ENCODE results near the gene TNP1.

Gene TNP1

GRCh38 chr2:216882876-216883275 lies 23.0 kb upstream of the TNP1 start:
- Mint-ChIP-seq H3K27me3 (peaks cover 16% of the 10 kb centered on the region), H3K9me3 (no peaks in the 10 kb centered on the region), H3K27ac (no peak overlapping the region), H3K4me1 (no peaks in the 10 kb centered on the region), H3K4me3 (no peak overlapping the region), H3K36me3 (no peaks in the 10 kb centered on the region)
- ATAC-seq, result no peak

GRCh38 chr2:216881411-216881810 lies 21.5 kb upstream of the TNP1 start:
- no peaks in the 10 kb centered on the region for H3K36me3 Mint-ChIP-seq
- no peak overlapping the region for H3K27ac Mint-ChIP-seq
- H3K4me3 Mint-ChIP-seq, result no peak overlapping the region

GRCh38 chr2:216880509-216881184 lies 20.8 kb upstream of the TNP1 start:
- H3K27ac Mint-ChIP-seq, result no peak overlapping the region
- H3K36me3 Mint-ChIP-seq, result no peaks in the 10 kb centered on the region
- H3K4me3 Mint-ChIP-seq, result no peak overlapping the region
- H3K27me3 Mint-ChIP-seq, result peaks cover 16% of the 10 kb centered on the region
- ATAC-seq, result no peak
- no peaks in the 10 kb centered on the region for H3K4me1 Mint-ChIP-seq
- no peaks in the 10 kb centered on the region for H3K9me3 Mint-ChIP-seq

More at GRCh38 chr2:216881411-216881810, 21.5 kb upstream of the TNP1 start:
- Mint-ChIP-seq H3K27me3 (peaks cover 16% of the 10 kb centered on the region), H3K4me1 (no peaks in the 10 kb centered on the region), H3K9me3 (no peaks in the 10 kb centered on the region)
- no peak for ATAC-seq

- H3K36me3 Mint-ChIP-seq, result no peaks in the 10 kb centered on the region
- ATAC-seq, result no peak
- no peaks in the 10 kb centered on the region for H3K4me1 Mint-ChIP-seq
- H3K27me3 Mint-ChIP-seq, result peaks cover 22% of the 10 kb centered on the region
- no peaks in the 10 kb centered on the region for H3K9me3 Mint-ChIP-seq
- no peak overlapping the region for H3K27ac Mint-ChIP-seq
- no peak overlapping the region for H3K4me3 Mint-ChIP-seq
Measured at GRCh38 chr2:216879727-216880508, 20.1 kb upstream of the TNP1 start.

- Mint-ChIP-seq H3K36me3 (no peaks in the 10 kb centered on the region), H3K9me3 (no peaks in the 10 kb centered on the region), H3K4me3 (no peak overlapping the region), H3K4me1 (no peaks in the 10 kb centered on the region), H3K27me3 (peaks cover 23% of the 10 kb centered on the region), H3K27ac (no peak overlapping the region)
- ATAC-seq, result no peak
Measured at GRCh38 chr2:216878072-216878471, 18.2 kb upstream of the TNP1 start.

GRCh38 chr2:216877085-216877484 lies 17.2 kb upstream of the TNP1 start:
- Mint-ChIP-seq H3K36me3 (no peaks in the 10 kb centered on the region), H3K4me1 (no peaks in the 10 kb centered on the region), H3K9me3 (no peaks in the 10 kb centered on the region), H3K4me3 (no peak overlapping the region), H3K27ac (no peak overlapping the region), H3K27me3 (peaks cover 23% of the 10 kb centered on the region)
- ATAC-seq, result no peak

GRCh38 chr2:216875862-216876261 lies 16.0 kb upstream of the TNP1 start:
- no peak for ATAC-seq
- no peaks in the 10 kb centered on the region for H3K36me3 Mint-ChIP-seq
- no peaks in the 10 kb centered on the region for H3K9me3 Mint-ChIP-seq
- no peaks in the 10 kb centered on the region for H3K4me1 Mint-ChIP-seq
- no peak overlapping the region for H3K27ac Mint-ChIP-seq
- H3K27me3 Mint-ChIP-seq, result peaks cover 23% of the 10 kb centered on the region
- H3K4me3 Mint-ChIP-seq, result no peak overlapping the region

GRCh38 chr2:216873573-216873972 lies 13.7 kb upstream of the TNP1 start:
- no peak overlapping the region for H3K4me3 Mint-ChIP-seq
- peak; percentile 18 for ATAC-seq
- H3K27ac Mint-ChIP-seq, result no peak overlapping the region
- H3K4me1 Mint-ChIP-seq, result no peaks in the 10 kb centered on the region
- H3K36me3 Mint-ChIP-seq, result no peaks in the 10 kb centered on the region
- H3K27me3 Mint-ChIP-seq, result peaks cover 13% of the 10 kb centered on the region
- H3K9me3 Mint-ChIP-seq, result no peaks in the 10 kb centered on the region

- H3K9me3 Mint-ChIP-seq, result no peaks in the 10 kb centered on the region
- no peaks in the 10 kb centered on the region for H3K4me1 Mint-ChIP-seq
- no peaks in the 10 kb centered on the region for H3K36me3 Mint-ChIP-seq
- peaks cover 15% of the 10 kb centered on the region for H3K27me3 Mint-ChIP-seq
- no peak for ATAC-seq
- H3K27ac Mint-ChIP-seq, result no peak overlapping the region
- H3K4me3 Mint-ChIP-seq, result no peak overlapping the region
Measured at GRCh38 chr2:216872624-216873023, 12.8 kb upstream of the TNP1 start.

GRCh38 chr2:216872040-216872439 lies 12.2 kb upstream of the TNP1 start:
- no peaks in the 10 kb centered on the region for H3K4me1 Mint-ChIP-seq
- H3K4me3 Mint-ChIP-seq, result no peak overlapping the region
- H3K27me3 Mint-ChIP-seq, result peaks cover 15% of the 10 kb centered on the region
- ATAC-seq, result no peak
- H3K36me3 Mint-ChIP-seq, result no peaks in the 10 kb centered on the region
- no peaks in the 10 kb centered on the region for H3K9me3 Mint-ChIP-seq
- no peak overlapping the region for H3K27ac Mint-ChIP-seq

GRCh38 chr2:216871333-216871934 lies 11.6 kb upstream of the TNP1 start:
- Mint-ChIP-seq H3K36me3 (no peaks in the 10 kb centered on the region), H3K27ac (no peak overlapping the region), H3K4me1 (no peaks in the 10 kb centered on the region), H3K4me3 (no peak overlapping the region), H3K27me3 (peaks cover 15% of the 10 kb centered on the region), H3K9me3 (no peaks in the 10 kb centered on the region)
- no peak for ATAC-seq

GRCh38 chr2:216870508-216871332 lies 10.9 kb upstream of the TNP1 start:
- H3K27ac Mint-ChIP-seq, result no peak overlapping the region
- no peaks in the 10 kb centered on the region for H3K4me1 Mint-ChIP-seq
- H3K9me3 Mint-ChIP-seq, result no peaks in the 10 kb centered on the region
- H3K36me3 Mint-ChIP-seq, result no peaks in the 10 kb centered on the region
- peaks cover 15% of the 10 kb centered on the region for H3K27me3 Mint-ChIP-seq
- H3K4me3 Mint-ChIP-seq, result no peak overlapping the region
- ATAC-seq, result no peak

- Mint-ChIP-seq H3K36me3 (no peaks in the 10 kb centered on the region), H3K27me3 (peaks cover 8% of the 10 kb centered on the region), H3K9me3 (no peaks in the 10 kb centered on the region), H3K4me1 (no peaks in the 10 kb centered on the region), H3K4me3 (no peak overlapping the region), H3K27ac (no peak overlapping the region)
- no peak for ATAC-seq
Measured at GRCh38 chr2:216866515-216867095, 6.7 kb upstream of the TNP1 start.

GRCh38 chr2:216865658-216866057 lies 5.8 kb upstream of the TNP1 start:
- H3K9me3 Mint-ChIP-seq, result no peaks in the 10 kb centered on the region
- peaks cover 8% of the 10 kb centered on the region for H3K27me3 Mint-ChIP-seq
- ATAC-seq, result no peak
- H3K36me3 Mint-ChIP-seq, result no peaks in the 10 kb centered on the region
- no peak overlapping the region for H3K27ac Mint-ChIP-seq
- no peak overlapping the region for H3K4me3 Mint-ChIP-seq
- H3K4me1 Mint-ChIP-seq, result no peaks in the 10 kb centered on the region

GRCh38 chr2:216863946-216864345 lies 4.1 kb upstream of the TNP1 start:
- Mint-ChIP-seq H3K27me3 (peaks cover 8% of the 10 kb centered on the region), H3K36me3 (no peaks in the 10 kb centered on the region), H3K4me3 (no peak overlapping the region), H3K4me1 (peaks cover under 1% of the 10 kb centered on the region), H3K9me3 (no peaks in the 10 kb centered on the region), H3K27ac (no peak overlapping the region)
- ATAC-seq, result no peak

Data from stimulated activated memory B cell treated with anti-CD40 and anti-IgM and Interleukin-4, amounts not matched to agents 10 μg/mL and 1 μg/mL and 100 μg/mL, for 72 hours (primary cell).